HepG2 (cell line): ENCODE results near the gene STX1B. TPM values are rescaled to one million over a fixed set of nuclear protein-coding genes. Genes with fewer than 3 reads are reported as not detected.

Experiments
- BCL6 ChIP-seq: IDR thresholded peaks from 2 replicates; pipeline ENCODE4 v1.6.1; 2016; ENCODE audit warnings: missing genetic modification reagents, missing compliant biosample characterization
- GTF2F1 ChIP-seq: fragments of 150-350 bp; IDR thresholded peaks from 2 replicates; pipeline ENCODE4 v1.6.1; 2014; ENCODE audit warnings: low read length
- HINFP ChIP-seq: sonication (generic); formaldehyde crosslinking; IDR thresholded peaks from 2 replicates; pipeline ENCODE4 v1.4.0; 2020; ENCODE audit warnings: low read depth, mild to moderate bottlenecking, missing genetic modification reagents
- MED13 ChIP-seq: sonication (generic); formaldehyde crosslinking; IDR thresholded peaks from 2 replicates; pipeline ENCODE4 v1.5.0; 2020; ENCODE audit warnings: missing genetic modification reagents
- MTF2 ChIP-seq: sonication (generic); formaldehyde crosslinking; IDR thresholded peaks from 2 replicates; pipeline ENCODE4 v1.5.0; 2020; ENCODE audit warnings: missing genetic modification reagents, borderline replicate concordance
- NAIF1 ChIP-seq: sonication (generic); formaldehyde crosslinking; IDR thresholded peaks from 2 replicates; pipeline ENCODE4 v1.5.0; 2020; ENCODE audit warnings: mild to moderate bottlenecking, missing genetic modification reagents, borderline replicate concordance
- NCOA1 ChIP-seq: sonication (generic); formaldehyde crosslinking; IDR thresholded peaks from 2 replicates; pipeline ENCODE4 v1.9.0; 2021; ENCODE audit warnings: missing genetic modification reagents
- NR0B2 ChIP-seq: sonication (generic); formaldehyde crosslinking; IDR thresholded peaks from 2 replicates; pipeline ENCODE4 v1.4.0; 2020; ENCODE audit warnings: mild to moderate bottlenecking, missing genetic modification reagents
- RBFOX2 ChIP-seq: fragments of 200-400 bp; formaldehyde crosslinking; IDR thresholded peaks from 2 replicates; pipeline ENCODE4 v1.6.1; 2017; ENCODE audit warnings: low read depth, mild to moderate bottlenecking, low read length
- SMYD3 ChIP-seq: sonication (generic); formaldehyde crosslinking; IDR thresholded peaks from 2 replicates; pipeline ENCODE4 v1.8.1; 2023; ENCODE audit warnings: mild to moderate bottlenecking, missing genetic modification reagents
- TCF7 ChIP-seq: sonication (generic); IDR thresholded peaks from 2 replicates; pipeline ENCODE4 v1.6.1; 2016; ENCODE audit warnings: antibody characterized with exemption, low read depth
- TFDP1 ChIP-seq: IDR thresholded peaks from 2 replicates; pipeline ENCODE4 v1.6.1; 2016; ENCODE audit warnings: missing compliant biosample characterization, missing genetic modification reagents, borderline replicate concordance
- ZBTB37 ChIP-seq: sonication (generic); formaldehyde crosslinking; IDR thresholded peaks from 2 replicates; pipeline ENCODE4 v1.4.0; 2020; ENCODE audit warnings: mild to moderate bottlenecking, missing genetic modification reagents
- ZFP36 ChIP-seq: fragments of 150-350 bp; IDR thresholded peaks from 2 replicates; pipeline ENCODE4 v1.6.1; 2018; ENCODE audit warnings: borderline replicate concordance, low read length, low read depth; ENCODE audit not compliant: partially characterized antibody
- ZFP90 ChIP-seq: sonication (generic); formaldehyde crosslinking; IDR thresholded peaks from 2 replicates; pipeline ENCODE4 v1.8.0; 2022; ENCODE audit warnings: missing genetic modification reagents, mild to moderate bottlenecking, inconsistent platforms, borderline replicate concordance
- ZNF333 ChIP-seq: sonication (generic); formaldehyde crosslinking; IDR thresholded peaks from 2 replicates; pipeline ENCODE4 v1.4.0; 2020; ENCODE audit warnings: mild to moderate bottlenecking, missing genetic modification reagents, borderline replicate concordance
- ZNF335 ChIP-seq: sonication (generic); formaldehyde crosslinking; IDR thresholded peaks from 2 replicates; pipeline ENCODE4 v1.4.0; 2020; ENCODE audit warnings: missing genetic modification reagents
- ZNF33A ChIP-seq: sonication (generic); formaldehyde crosslinking; IDR thresholded peaks from 2 replicates; pipeline ENCODE4 v1.5.1; 2020; ENCODE audit warnings: missing genetic modification reagents, mild to moderate bottlenecking, moderate library complexity, borderline replicate concordance
- ZNF44 ChIP-seq: sonication (generic); formaldehyde crosslinking; IDR thresholded peaks from 2 replicates; pipeline ENCODE4 v1.5.1; 2020; ENCODE audit warnings: mild to moderate bottlenecking, missing genetic modification reagents
- ZNF451 ChIP-seq: sonication (generic); formaldehyde crosslinking; IDR thresholded peaks from 2 replicates; pipeline ENCODE4 v1.5.0; 2020; ENCODE audit warnings: mild to moderate bottlenecking, missing genetic modification reagents
- ZNF558 ChIP-seq: sonication (generic); formaldehyde crosslinking; IDR thresholded peaks from 2 replicates; pipeline ENCODE4 v1.9.0; 2022; ENCODE audit warnings: mild to moderate bottlenecking, missing genetic modification reagents, borderline replicate concordance
- ZNF589 ChIP-seq: sonication (generic); formaldehyde crosslinking; conservative IDR thresholded peaks from 2 replicates; pipeline ENCODE4 v1.8.0; 2022; ENCODE audit warnings: mild to moderate bottlenecking, moderate library complexity, missing genetic modification reagents
- ZNF703 ChIP-seq: sonication (generic); formaldehyde crosslinking; IDR thresholded peaks from 2 replicates; pipeline ENCODE4 v1.5.1; 2020; ENCODE audit warnings: missing genetic modification reagents, mild to moderate bottlenecking, moderate library complexity, borderline replicate concordance
- ZNF709 ChIP-seq: sonication (generic); formaldehyde crosslinking; IDR thresholded peaks from 2 replicates; pipeline ENCODE4 v1.5.0; 2020; ENCODE audit warnings: mild to moderate bottlenecking, missing genetic modification reagents
- ZNF747 ChIP-seq: sonication (generic); formaldehyde crosslinking; IDR thresholded peaks from 2 replicates; pipeline ENCODE4 v1.8.1; 2023; ENCODE audit warnings: missing genetic modification reagents, mild to moderate bottlenecking, borderline replicate concordance
- ZSCAN31 ChIP-seq: sonication (generic); formaldehyde crosslinking; IDR thresholded peaks from 2 replicates; pipeline ENCODE4 v1.5.0; 2020; ENCODE audit warnings: low read depth, mild to moderate bottlenecking, missing genetic modification reagents
- polyA plus RNA-seq, 8 experiments: library from polyadenylated mRNA; depleted of rRNA in 3 of 8; stranded (reverse) in 7 of 8; unstranded in 1 of 8; fragments of >200 nt; fragmentation: Illumina TruSeq in 4 of 8; extraction: Trizol in 4 of 8; gene quantifications; 2 replicates each; pipeline versions ENCODE4 v1.2.1 to v1.2.3, GENCODE V29; 2011 to 2016; ENCODE audit warnings: low read depth in 4 of 8, missing spikeins in 1 of 8, mixed read lengths in 1 of 8; ENCODE audit not compliant: insufficient read depth in 1 of 8
- total RNA-seq, 5 experiments: library from RNA; depleted of rRNA; stranded (reverse); fragments of >200 nt; fragmentation: Illumina TruSeq; extraction: Trizol; gene quantifications; 2 replicates each; pipeline ENCODE4 v1.2.3, GENCODE V29; 2016; ENCODE audit warnings: low read depth in 1 of 5

STX1B gene
- total and polyA plus RNA-seq, 2 of the 13 experiments (the other 11 are each of a cell fraction or from before 2014, with no cell fraction given): 2.1 to 3.0 TPM

- TF ChIP-seq ZNF33A (CRISPR knock-in tag) (no peak), ZNF451 (CRISPR knock-in tag) (0 out of 2 replicates have a peak, but pooled peaks have one; percentile 60), NAIF1 (CRISPR knock-in tag) (peak; percentile 50; the same call in 1 of the 2 replicates), BCL6 (no peak), HINFP (CRISPR knock-in tag) (no peak), TFDP1 (CRISPR knock-in tag) (no peak; the same call in 1 of the 2 replicates), ZNF589 (CRISPR knock-in tag) (peak; percentile 21), GTF2F1 (no peak), MTF2 (CRISPR knock-in tag) (no peak), NCOA1 (no peak), TCF7 (no peak), ZNF558 (CRISPR knock-in tag) (peak; percentile 79; the same call in 1 of the 2 replicates), ZNF747 (CRISPR knock-in tag) (no peak; the same call in 1 of the 2 replicates), ZSCAN31 (CRISPR knock-in tag) (peak; percentile 88), NR0B2 (peak; percentile 58; the same call in 1 of the 2 replicates), ZFP36 (no peak), SMYD3 (CRISPR knock-in tag) (no peak), MED13 (CRISPR knock-in tag) (no peak), ZNF703 (no peak; the same call in 1 of the 2 replicates), ZNF44 (peak; percentile 88; the same call in 1 of the 2 replicates), ZFP90 (CRISPR knock-in tag) (0 out of 2 replicates have a peak, but pooled peaks have one; percentile 15), RBFOX2 (peak; percentile 75; the same call in 1 of the 2 replicates), ZNF333 (peak; percentile 88), ZNF709 (peak; percentile 44; the same call in 1 of the 2 replicates), ZNF335 (no peak; the same call in 1 of the 2 replicates), ZBTB37 (CRISPR knock-in tag) (no peak)
These were observed 23.5 kb upstream of the STX1B start (continued) for GRCh38 chr16:31033709-31034492.
